ENCODE data around the gene CCBE1. TPM values are rescaled to one million over a fixed set of nuclear protein-coding genes. Genes with fewer than 3 reads are reported as not detected.

CCBE1 gene
- total RNA-seq, 4 donors from 2014 or later: 2.2 to 7.7 (median 4.1) TPM

DNA sequence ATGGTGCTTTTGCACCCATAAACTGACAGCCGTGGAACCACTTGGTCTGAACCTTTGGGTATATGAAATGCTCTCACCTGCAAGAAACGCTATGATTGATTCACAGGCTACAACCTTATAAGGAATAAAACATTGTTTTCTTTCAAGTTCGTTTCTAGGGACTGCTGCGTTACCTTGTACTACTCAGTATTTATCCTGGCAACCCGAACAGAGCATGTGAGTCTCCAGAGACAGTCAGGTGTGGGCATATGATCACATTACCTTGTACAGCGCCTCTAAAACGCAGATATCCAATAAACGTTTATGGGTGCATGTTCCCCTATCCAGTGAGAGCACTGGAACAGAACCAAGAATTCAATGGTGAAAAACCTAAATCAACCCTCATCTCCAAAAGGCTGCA, 1.7 kb downstream of the CCBE1 start:
- Histone ChIP-seq H3K4me3 (no peak overlapping the region), H3K36me3 (no peaks in the 10 kb centered on the region), H3K27ac (no peak overlapping the region), H3K9me3 (no peaks in the 10 kb centered on the region), H3K4me1 (peaks cover 0 to 31% (median 16%) of the 10 kb centered on the region in 3 donors), H3K27me3 (peaks cover 55% of the 10 kb centered on the region)
- TF ChIP-seq POLR2AphosphoS5 (IDR thresholded peaks at IDR 0.05) (no peak), EP300 (IDR thresholded peaks at IDR 0.05) (no peak), POLR2A (IDR thresholded peaks at IDR 0.05) (no peak)
- TF ChIP-seq, protein P1, sequence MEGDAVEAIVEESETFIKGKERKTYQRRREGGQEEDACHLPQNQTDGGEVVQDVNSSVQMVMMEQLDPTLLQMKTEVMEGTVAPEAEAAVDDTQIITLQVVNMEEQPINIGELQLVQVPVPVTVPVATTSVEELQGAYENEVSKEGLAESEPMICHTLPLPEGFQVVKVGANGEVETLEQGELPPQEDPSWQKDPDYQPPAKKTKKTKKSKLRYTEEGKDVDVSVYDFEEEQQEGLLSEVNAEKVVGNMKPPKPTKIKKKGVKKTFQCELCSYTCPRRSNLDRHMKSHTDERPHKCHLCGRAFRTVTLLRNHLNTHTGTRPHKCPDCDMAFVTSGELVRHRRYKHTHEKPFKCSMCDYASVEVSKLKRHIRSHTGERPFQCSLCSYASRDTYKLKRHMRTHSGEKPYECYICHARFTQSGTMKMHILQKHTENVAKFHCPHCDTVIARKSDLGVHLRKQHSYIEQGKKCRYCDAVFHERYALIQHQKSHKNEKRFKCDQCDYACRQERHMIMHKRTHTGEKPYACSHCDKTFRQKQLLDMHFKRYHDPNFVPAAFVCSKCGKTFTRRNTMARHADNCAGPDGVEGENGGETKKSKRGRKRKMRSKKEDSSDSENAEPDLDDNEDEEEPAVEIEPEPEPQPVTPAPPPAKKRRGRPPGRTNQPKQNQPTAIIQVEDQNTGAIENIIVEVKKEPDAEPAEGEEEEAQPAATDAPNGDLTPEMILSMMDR (IDR thresholded peaks at IDR 0.05): no peak
- no peak for ATAC-seq
- WGBS, 2 donors (ENCODE audit: low coverage in 1 of 2): 78 to 93% methylated on average over 5 to 8 of the region's 8 CpGs

- ATAC-seq: no peak
- Histone ChIP-seq H3K9me3 (no peaks in the 10 kb centered on the region), H3K36me3 (no peaks in the 10 kb centered on the region), H3K4me1 (peaks cover 0 to 24% (median 16%) of the 10 kb centered on the region in 3 donors), H3K4me3 (no peak overlapping the region), H3K27ac (no peak overlapping the region), H3K27me3 (peaks cover 51% of the 10 kb centered on the region)
- TF ChIP-seq POLR2A (IDR thresholded peaks at IDR 0.05) (no peak), POLR2AphosphoS5 (IDR thresholded peaks at IDR 0.05) (no peak), EP300 (IDR thresholded peaks at IDR 0.05) (no peak)
- TF ChIP-seq, protein P1 (IDR thresholded peaks at IDR 0.05): no peak
- 62 to 81% methylated on average over 4 of the region's 4 CpGs for WGBS, 2 donors (ENCODE audit: low coverage in 1 of 2)
These were observed 2.4 kb downstream of the CCBE1 start for GRCh38 chr18:59694824-59695223.

DNA sequence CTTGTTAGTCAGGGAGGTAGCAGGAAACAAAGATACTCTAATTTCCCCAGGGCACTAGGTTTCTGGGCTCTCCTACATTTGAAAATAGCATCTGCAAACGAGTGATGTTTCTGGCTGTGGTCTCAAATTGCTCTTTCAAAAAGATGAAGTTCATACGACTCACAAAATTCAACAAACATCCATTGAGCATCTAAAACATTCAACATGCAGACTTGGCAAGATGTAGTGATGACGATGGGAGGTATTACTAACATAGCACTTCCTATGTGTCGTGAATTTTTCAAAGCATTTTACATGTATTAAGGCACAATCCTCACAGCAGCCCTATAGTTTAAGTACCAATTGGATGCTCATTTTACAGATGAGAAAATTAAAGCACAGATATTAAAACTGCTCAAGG, 5.2 kb downstream of the CCBE1 start:
- no peak overlapping the region for H3K27ac ChIP-seq
- no peaks in the 10 kb centered on the region for H3K36me3 ChIP-seq
- TF ChIP-seq POLR2AphosphoS5 (IDR thresholded peaks at IDR 0.05) (no peak), EP300 (IDR thresholded peaks at IDR 0.05) (no peak), POLR2A (IDR thresholded peaks at IDR 0.05) (no peak)
- TF ChIP-seq, protein P1 (IDR thresholded peaks at IDR 0.05): no peak
- no peak for ATAC-seq
- peaks cover 31% of the 10 kb centered on the region for H3K27me3 ChIP-seq
- WGBS, 2 donors (ENCODE audit: low coverage in 1 of 2): 59 to 62% methylated on average over 4 of the region's 4 CpGs
- no peaks in the 10 kb centered on the region for H3K9me3 ChIP-seq
- no peak overlapping the region for H3K4me3 ChIP-seq
- H3K4me1 ChIP-seq: peaks cover 0 to 11% (median 8%) of the 10 kb centered on the region in 3 donors

DNA sequence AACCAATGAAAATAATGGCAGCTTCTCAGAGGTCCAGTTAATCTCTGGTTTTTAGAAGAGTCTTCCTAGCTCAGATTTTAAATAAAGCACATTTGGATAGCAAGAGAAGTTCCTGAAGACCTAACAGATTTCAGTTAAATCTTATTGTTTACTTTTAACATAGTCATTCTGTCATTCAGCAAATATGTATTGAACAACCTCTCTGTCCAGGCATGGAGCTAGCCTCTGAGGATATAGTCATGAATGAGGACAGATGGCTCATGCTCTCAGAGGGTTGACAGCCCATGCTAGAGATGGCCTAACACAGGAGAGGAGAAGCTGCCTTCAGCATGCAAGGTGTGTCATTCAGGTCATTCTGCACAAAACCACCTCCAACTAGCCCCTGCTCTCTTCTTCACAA, 6.2 kb downstream of the CCBE1 start:
- TF ChIP-seq EP300 (IDR thresholded peaks at IDR 0.05) (no peak), POLR2AphosphoS5 (IDR thresholded peaks at IDR 0.05) (no peak), POLR2A (IDR thresholded peaks at IDR 0.05) (no peak)
- TF ChIP-seq, protein P1 (IDR thresholded peaks at IDR 0.05): no peak
- H3K27me3 ChIP-seq: peaks cover 21% of the 10 kb centered on the region
- no peaks in the 10 kb centered on the region for H3K36me3 ChIP-seq
- no peak overlapping the region for H3K27ac ChIP-seq
- no peak for ATAC-seq
- H3K9me3 ChIP-seq: no peaks in the 10 kb centered on the region
- no peak overlapping the region for H3K4me3 ChIP-seq
- peaks cover 0 to 4% (median 0%) of the 10 kb centered on the region in 3 donors for H3K4me1 ChIP-seq

DNA sequence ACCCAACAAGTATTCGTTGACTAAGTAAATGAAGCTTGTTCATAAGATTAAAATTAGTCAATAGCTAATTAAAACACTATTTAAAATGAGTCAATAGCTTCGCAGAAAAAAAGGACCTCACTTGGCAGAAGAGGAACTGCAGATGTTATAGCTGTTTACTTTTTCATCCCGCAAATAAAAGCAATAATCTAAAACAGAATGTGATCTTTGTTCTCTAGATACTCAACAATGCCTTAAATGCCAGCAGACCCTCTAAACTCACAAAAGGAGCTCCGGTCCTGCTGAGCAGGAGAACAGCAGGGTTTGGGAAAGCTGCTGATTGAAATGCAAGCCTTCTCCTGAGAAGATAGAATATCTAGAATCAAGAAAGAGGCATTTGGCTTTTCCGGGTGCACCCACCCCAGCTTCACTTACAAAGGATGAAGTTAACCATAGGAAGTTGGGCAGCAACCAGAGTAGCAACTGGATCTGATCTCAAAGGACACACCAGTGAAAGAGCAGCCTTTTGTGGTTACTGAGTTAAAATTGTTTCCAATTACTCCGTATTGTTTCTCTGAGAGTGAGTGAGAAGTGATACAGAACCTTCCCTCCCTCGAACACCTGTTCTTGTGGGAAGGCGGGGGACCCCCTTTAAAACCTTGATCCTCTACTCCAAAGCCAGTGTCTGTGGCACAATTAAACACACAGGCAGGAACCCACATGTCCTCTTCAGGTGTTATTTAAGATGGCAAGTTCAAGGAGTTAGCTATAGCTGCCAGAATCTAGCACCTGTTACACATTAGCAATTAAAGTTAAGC, 6.8 kb downstream of the CCBE1 start:
- Histone ChIP-seq H3K9me3 (no peaks in the 10 kb centered on the region), H3K36me3 (no peaks in the 10 kb centered on the region), H3K4me3 (no peak overlapping the region), H3K27ac (no peak overlapping the region), H3K27me3 (peaks cover 15% of the 10 kb centered on the region), H3K4me1 (peaks cover 0 to 10% (median 0%) of the 10 kb centered on the region in 3 donors)
- TF ChIP-seq EP300 (IDR thresholded peaks at IDR 0.05) (no peak), POLR2AphosphoS5 (IDR thresholded peaks at IDR 0.05) (no peak)
- TF ChIP-seq, protein P1 (IDR thresholded peaks at IDR 0.05): no peak
- ATAC-seq: no peak
- WGBS, 2 donors (ENCODE audit: low coverage in 1 of 2): 54 to 68% methylated on average over 8 of the region's 8 CpGs
